ENCODE measurements around the gene RAB1A.
A peak's percentile ranks its signal among the peaks of the same experiment; 100 is the strongest.

RAB1A gene

DNA sequence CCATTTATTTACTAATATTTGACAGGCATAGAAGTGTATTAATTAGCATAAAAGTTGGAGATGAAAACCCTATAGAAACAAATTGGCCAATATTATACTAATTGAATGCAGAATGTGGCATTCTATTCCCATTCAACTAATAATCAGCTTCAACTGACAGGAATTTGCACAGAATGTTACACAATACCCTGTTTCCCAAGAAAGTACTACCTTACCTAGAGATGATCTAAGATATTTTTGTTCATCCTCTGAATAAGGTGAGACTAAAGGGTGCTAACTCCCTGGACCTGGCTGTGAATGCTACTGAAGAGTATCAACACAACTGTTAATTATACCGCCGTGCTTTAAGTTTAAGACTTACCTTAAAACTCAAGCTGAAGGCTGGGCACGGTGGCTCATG, 44.8 kb downstream of the RAB1A start:
- no peak for DNase-seq (ENCODE audit: low read depth)

DNA sequence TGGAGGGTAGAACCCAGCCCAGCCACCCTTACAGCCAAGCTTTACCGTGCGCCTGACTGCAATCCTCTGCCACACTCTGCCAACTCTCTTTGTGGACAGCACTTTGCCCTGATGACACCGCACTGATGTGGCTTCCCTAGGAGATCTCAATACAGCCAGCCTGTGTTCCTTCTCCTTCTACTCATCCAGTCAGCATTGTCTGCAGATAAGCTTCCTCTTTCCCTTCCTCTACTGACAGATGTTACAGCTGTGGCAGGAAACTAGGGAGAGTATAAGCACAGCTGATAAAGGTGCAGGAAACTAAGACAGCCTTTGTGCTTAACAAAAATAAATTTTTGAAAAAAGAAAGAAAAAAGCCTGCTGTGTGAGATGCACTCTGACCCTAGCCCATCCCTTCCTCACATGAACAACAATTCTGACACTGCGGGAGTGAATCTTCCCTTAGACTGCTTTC, 48.6 kb downstream of the RAB1A start:
- no peak for DNase-seq (ENCODE audit: low read depth)

DNA sequence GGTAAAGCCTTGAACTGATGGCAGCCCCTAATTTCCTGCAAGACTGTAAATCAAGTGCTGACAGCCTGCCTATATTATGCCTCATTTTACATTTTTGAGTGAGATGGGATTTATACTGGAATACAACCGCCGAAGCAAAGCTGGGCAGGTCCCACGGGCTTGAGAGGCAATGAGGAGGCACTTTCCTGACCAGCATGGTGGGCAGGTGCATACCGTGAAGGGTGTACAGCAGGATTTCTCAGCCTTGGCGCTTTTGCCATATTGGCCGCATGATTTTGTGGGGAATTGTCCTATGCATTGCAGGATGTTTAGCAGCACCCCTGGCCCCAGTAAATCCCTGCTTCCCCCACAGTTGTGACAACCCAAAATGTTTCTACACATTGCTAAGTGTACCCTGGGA, 50.9 kb downstream of the RAB1A start:
- DNase-seq (ENCODE audit: low read depth): no peak

DNA sequence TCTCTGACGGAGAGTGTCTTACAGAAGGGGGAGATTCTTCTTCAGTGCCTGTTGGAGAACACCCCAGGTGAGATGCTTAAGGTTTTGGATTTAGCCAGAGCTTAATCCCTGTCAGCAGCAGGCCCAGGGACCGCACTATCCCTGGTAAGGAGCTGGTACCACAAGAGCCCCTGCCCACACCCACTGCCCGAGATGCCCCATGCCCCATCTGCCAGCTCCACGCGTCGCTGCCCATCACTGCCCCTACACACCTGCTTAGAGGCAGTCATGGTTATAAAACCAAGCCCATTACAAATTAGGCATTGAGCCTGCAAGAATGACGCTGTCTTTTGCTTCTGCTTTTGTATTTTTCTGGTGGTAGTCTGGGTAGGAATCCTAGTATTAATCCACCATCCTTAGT, 52.0 kb downstream of the RAB1A start:
- no peak for DNase-seq (ENCODE audit: low read depth)

DNA sequence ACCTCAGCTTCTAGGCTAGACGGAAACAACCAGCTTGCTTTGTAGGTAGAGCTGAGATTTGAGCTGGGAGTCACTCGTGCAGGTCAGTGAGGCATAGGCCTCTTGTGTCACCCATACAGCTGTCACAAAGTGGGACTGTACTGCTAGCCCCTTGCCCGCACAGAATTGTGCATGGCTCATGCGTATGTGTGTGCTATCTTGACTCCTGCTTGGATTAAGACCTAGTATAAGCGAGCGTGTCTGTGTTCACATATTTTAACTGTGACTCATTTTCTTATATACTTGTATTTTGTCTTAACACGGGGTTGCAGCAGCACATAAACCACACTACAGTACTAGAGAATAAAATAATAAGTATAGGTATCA, 53.6 kb downstream of the RAB1A start:
- DNase-seq (ENCODE audit: low read depth): no peak

DNA sequence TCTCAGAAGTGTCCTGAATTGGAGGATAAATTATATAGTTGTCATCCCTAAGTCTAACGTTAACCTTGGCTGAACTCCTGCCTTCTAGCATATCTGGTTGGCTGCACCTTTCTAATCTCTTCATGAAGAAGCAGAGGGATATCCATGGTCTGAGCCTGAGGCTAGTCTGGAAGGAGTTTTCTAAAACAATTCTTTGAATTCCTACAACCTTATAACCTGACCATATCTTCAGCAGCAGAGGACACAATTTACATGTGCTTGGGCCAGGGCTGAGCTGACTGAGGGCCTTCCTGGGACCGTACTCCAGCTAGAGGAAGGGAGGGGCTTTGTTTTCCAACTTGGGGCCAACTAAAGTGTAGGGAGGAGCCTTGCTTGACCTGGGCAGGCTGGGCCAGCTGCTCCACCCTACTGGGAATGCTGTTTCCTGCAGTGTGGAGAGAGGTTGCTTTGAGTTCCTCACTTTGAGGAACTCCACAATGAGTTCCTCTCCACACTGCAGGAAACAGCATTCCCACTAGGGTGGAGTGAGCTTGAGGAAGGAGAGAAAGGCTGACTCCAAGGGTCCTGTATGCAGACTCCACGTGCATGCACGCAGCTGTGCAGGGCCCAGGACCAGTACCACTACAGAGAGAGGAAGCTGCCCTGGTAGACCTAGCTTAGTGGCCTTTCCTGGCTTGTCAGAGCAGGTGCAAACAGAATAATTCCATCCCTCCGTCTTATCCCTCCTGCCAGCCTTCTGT, 54.1 kb downstream of the RAB1A start:
- DNase-seq (ENCODE audit: low read depth): no peak

DNA sequence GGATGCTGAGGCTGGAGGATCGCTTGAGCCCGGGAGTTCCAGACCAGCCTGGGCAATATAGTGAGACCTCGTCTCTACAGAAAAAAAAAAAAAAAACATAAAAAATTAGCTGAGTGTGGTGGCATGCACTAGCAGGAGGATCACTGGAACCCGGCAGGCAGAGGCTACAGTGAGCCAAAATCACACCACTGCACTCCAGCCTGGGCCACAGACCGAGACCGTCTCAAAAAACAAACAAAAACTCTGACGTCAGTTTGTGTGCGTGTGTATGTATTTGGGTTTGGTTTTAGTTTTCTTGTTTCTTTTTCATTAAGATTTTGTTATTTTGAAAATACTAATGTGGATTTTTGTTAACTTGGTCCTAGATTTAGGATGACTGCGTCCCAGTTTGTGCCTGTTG, 54.7 kb downstream of the RAB1A start:
- no peak for DNase-seq (ENCODE audit: low read depth)

DNA sequence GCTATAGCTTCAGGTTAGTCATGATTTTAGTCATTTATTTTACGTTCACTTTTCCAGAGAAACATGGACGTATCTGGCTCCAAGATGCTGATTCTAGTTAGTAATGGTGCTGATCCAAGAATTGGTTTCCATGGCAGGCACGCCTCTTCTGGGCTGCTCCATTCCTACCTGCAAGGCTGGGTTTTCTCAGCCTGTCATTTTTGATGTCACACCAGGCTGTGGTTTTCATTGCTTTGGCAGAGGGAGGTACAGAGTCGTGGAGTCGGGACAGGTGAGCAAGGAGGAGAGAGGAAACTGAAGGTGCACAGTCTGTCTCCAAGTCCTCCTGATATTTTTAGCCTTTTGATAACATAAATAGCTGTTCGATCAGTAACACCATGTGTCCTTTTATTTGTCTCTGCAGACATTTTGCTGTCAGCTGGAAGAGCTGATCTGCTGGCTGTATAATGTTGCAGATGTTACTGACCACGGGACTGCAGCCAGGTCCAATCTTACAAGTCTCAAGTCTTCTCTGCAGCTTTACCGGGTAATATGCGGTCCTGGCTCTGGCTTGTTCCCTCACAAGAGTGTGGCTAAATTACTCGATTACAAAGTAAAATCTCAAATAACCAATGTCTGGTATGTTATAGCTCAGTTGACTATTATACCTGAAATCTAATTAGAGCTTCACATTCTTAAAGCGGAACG, 55.9 kb downstream of the RAB1A start:
- DNase-seq (ENCODE audit: low read depth): no peak

DNA sequence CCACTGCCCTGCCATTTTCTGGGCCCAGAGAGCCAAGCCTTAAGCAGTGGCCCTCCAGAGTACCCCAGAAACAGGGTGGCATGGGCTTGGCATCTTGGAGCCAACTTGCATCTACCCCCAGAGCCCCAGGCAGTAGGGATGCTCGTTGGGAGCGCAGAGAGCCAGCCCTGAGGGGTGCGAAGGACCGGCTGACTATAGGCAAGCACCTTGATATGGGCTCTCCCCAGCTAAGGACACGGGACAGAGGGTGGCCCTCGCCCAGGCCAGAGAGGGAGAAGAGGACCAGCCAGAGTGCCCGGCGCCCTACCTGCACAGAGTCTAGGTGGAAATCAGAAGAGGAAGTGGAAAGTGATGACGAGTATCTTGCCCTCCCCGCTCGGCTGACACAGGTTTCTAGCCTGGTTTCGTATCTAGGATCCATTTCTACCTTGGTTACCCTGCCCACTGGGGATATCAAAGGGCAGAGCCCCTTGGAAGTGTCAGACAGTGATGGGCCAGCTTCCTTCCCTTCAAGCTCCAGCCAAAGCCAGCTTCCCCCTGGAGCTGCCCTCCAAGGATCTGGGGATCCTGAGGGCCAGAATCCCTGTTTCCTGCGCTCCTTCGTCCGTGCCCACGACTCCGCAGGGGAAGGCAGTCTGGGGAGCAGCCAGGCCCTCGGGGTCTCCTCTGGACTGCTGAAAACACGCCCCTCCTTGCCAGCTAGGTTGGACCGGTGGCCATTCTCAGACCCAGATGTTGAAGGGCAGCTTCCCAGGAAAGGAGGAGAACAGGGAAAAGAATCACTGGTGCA, 57.5 kb downstream of the RAB1A start:
- no peak for DNase-seq (ENCODE audit: low read depth)

DNA sequence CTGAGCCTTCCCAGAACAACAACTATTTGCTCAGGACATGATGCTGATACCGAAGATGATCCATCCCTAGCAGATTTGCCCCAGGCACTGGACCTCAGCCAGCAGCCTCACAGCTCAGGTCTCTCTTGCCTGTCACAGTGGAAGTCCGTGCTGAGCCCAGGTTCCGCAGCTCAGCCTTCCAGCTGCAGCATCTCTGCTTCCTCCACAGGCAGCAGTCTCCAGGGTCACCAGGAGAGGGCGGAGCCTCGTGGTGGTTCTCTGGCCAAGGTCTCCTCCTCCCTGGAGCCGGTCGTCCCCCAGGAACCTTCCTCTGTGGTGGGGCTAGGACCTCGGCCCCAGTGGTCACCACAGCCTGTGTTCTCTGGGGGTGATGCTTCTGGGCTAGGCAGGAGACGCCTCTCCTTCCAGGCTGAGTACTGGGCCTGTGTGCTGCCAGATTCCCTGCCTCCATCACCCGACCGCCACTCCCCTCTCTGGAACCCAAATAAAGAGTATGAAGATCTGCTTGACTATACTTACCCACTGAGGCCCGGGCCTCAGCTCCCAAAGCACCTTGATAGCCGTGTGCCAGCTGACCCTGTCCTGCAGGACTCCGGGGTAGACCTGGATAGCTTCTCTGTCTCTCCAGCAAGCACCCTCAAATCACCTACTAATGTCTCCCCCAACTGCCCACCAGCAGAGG, 58.3 kb downstream of the RAB1A start:
- DNase-seq (ENCODE audit: low read depth): no peak

DNA sequence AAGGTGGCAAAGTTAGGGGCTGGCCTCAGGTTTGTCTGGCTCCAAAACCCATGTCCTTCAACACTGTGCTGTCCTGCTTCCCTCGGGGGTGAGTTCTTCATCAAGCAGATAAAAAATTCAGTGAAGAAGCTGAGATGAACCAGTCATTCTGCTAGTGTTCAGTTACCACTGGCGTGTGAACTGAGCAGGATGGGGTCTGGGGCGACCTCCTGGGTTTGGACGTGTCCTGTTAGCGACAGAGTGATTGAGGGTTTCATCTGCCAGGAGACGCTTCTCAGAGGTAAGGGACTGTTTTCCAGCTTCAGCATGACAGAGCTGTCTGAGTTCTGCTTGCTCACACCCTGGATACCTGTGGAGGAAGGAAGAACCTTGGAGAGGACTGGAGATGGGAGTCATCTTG, 59.0 kb downstream of the RAB1A start:
- no peak for DNase-seq (ENCODE audit: low read depth)

DNA sequence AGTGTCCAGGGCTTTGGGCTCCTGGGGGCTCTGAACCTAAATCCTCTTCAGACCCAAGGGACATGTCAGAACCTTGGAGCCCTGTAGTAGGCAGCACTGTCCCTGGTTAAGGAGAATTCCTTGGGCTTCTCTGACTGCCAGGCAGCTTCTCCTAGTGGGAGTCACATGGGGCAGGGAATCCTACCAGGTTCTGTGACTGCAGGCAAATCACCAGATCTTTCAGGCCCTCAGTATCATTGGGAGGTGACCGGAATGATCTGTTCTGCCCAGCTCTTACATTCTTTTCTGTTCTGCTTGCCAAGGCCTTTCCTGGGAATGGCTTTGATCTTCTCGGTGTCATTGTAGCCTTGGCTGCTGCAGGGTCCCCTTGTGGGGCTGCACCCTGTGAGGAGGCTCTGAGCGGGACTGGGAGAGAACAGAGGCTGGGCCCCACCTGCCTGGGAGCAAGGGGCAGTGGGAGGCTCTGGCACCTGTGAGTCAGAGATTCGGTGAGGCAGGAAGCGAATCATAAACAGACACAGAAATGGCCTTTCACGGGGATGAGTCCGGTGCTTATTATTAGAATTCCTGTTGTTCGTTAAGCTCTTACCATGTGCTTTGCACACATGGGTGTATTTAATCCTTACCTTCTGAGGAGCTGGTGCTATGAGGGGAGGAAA, 59.6 kb downstream of the RAB1A start:
- peak; percentile 63 for DNase-seq (ENCODE audit: low read depth)

DNA sequence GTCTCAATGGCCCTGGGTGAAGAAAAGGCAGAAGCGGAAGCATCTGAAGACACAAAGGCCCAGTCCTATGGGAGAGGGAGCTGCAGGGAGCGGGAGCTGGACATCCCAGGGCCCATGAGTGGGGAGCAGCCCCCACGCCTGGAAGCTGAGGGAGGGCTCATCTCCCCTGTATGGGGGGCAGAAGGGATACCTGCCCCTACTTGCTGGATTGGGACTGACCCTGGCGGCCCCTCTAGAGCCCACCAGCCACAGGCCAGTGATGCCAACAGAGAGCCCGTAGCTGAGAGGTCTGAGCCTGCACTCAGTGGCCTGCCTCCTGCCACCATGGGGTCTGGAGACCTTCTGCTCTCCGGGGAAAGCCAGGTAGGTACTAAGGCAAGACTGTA, 60.5 kb downstream of the RAB1A start:
- no peak for DNase-seq (ENCODE audit: low read depth)

DNA sequence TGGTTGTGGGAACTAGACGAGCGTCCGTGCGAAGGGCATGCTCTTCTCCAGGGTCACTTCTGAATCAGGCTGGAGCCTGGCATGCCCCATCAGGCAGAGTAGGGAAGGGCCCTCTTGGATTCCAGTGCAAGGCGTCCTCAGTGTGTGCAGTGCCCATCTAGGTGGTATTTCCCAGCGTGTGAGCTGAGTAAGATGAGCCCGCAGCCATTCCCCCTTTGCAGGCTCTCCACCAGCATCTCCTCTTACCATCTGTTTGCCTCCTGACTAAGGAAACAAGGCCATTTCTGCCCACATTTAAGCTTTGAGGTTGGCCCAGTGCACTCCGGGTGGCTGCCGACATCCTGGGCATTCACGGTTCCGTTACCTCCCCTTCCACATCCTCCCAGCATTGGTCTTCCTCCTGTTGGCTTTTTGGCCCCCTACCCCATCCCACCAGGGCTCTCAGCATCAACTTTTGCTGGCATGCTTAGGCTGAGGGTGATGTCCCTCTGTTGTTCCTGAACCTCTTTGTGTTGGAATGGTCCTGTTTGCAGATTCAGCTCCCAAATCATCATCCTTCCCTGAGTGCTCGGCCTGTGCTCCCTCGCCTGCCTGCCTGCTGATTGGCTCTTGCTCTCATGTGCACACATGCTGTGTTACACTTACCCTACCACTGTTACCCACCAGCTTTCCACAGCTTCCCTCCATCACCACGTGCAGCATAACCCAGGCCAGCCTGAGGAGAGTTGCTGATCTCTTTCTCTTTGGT, 61.9 kb downstream of the RAB1A start:
- no peak for DNase-seq (ENCODE audit: low read depth)

DNA sequence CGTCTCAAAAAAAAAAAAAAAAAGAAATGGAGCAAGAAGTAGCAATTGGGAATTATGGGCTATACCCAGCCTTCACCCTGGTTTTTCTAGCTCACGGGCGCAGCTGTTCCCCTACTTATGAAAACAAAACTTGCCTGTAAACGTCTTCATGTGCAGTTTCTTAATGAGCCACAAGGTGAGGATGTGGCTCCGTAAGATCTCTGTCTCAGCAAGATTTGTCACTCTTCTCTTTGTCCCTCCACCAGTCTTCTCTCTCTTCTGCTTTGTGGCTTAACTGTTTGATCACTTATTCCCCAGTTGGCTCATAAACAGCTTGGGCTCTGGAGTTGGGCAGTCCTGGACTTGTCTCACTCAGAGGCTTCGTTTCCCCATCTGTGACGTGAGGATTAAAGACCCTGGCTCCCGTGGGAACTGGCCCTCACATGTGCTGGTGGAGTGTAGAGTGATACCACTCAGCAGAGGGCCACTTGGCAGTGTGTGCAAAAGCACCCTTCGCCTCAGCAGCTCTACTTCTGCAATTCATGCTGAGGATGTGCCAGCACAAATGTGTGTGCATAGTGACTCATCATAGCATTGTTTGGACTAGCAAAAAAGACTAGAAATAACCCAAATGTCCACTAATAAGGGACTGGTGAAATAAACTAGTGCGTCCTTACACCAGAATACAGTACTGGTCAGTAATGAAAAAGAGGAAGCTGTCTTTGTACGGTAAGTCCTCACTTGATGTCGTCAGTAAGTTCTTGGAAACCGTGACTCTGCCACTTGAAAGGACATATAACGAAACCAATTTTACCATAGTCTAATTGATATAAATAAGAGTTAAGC, 65.0 kb downstream of the RAB1A start:
- peak; percentile 69 for DNase-seq (ENCODE audit: low read depth)

DNA sequence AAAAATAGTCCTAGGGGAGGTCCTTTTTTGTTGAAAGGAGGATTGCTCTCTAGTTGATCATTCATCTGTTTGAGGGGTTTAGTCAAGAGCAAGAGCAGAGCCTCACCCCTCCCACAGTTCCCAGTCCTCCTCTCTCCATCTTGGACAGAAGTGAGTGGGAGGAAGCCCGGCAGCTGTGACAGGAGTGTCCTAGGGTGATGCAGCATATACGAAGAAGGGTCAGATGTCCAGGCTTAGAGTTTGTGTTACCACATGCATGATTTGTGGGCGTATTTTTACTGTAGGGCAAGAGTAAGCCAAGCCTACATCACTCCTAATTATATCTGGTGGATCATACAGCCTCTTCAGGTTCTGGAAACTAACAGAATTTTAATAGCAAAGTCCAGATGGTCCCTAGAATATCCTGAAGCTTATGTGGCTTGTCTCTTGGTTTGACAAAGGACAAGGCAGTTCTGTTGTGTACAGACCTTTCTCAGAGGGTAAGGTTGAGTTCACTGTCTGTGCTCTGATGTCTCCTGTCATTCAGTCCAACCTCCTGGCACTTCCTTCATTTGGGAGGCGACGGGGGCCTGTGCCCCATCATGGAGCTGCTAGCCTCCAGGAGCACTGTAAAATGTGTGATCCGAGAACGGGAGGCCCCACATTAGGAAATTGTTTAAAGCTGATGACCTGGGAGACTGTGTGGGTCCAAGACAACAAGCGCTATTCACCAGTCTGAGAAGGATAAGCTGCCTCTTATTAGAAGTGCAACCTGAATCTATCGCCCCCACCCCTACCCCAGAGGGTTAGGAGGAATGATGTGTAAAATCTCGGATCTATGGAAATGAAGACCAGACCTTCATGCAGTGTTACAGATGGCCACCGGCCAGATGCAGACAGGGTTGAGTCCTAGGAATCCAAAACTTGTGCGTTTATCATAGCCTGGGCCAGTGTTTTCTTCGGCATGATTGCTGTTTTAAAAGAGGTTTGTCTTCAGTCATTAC, 66.8 kb downstream of the RAB1A start:
- DNase-seq (ENCODE audit: low read depth): no peak

DNA sequence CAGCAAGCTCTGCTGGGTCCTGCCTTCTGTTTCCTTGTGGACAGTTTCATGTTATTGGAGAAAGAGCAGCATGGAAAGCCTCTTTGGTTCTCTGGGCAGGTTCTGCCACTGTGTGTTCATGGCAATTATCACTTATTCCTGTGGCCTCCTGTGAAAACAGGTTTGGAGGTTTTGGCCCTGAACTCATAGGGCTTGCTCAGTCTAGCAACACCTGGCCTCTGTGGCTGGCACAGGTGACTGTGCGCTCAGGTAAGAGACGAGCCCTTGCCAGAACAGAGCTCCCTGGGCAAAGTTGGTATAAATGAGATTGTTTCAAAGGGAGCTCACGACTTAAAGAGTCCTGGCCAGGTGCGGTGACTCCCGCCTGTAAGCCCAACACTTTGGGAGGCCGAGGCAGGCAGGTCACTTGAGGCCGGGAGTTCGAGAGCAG, 68.0 kb downstream of the RAB1A start:
- no peak for DNase-seq (ENCODE audit: low read depth)

DNA sequence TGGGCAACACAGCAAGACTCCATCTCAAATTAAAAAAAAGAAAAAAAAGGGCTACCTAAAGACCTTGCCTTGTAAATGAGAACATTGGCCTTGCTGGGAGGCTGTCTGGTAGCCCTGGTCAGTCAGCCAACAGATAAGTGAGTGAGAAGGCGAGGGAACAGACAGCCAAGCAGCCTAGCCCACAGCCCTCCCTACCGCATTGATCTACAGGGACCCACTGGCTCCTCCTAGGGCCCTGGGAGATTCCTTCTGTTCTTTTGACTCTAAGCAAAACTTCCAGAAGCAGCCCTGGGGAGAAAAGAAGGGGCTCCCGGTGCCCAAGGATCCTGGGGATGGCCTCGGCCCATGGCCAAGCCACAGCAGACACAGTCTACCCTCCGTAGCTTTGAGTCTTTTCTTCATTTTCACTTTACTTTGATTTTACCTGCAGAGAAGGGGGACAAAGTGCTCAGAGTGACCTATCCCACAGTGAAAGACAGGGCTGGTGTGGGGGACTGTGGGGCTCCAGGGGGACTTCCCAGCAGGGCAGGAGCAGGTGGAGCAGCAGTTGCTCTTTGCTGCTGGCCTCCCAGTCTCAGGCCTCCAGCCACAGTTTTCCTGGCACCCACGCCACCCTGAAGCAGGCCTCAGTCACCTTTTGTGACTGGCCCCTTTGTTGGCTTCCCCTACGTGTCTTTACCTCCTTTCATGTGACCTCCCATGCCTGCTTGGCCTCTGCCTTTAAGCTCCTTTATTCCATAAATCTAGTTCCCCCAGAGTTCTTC, 68.6 kb downstream of the RAB1A start:
- DNase-seq (ENCODE audit: low read depth): no peak

Data from HS-5 (cell line).